ENCODE data around the gene SLIT3. TPM values are rescaled to one million over a fixed set of nuclear protein-coding genes. Genes with fewer than 3 reads are reported as not detected.

The SLIT3 gene
- total and polyA plus RNA-seq, 2 donors from 2014 or later = 14.5 to 54.1 TPM

- Histone ChIP-seq H3K36me3 (ENCODE audit: control insufficient read depth in 2 of 3, insufficient read depth in 3 of 3, low read length in 3 of 3) (no peaks in the 10 kb centered on the region), H3K9ac (ENCODE audit: low read length in 3 of 3) (no peak overlapping the region), H3K9me3 (ENCODE audit: control insufficient read depth in 2 of 3, insufficient read depth in 1 of 3, low read length in 3 of 3) (no peaks in the 10 kb centered on the region), H3K27me3 (ENCODE audit: control insufficient read depth, insufficient read depth, low read length) (no peaks in the 10 kb centered on the region), H3K4me3 (ENCODE audit: low read length in 3 of 3) (no peak overlapping the region), H3K27ac (ENCODE audit: low read depth in 2 of 2, low read length in 2 of 2) (no peak overlapping the region), H3K4me1 (ENCODE audit: control insufficient read depth in 2 of 3, insufficient read depth in 2 of 3, low read depth in 1 of 3, low read length in 3 of 3) (peaks cover 0 to 2% (median 0%) of the 10 kb centered on the region in 3 donors)
- DNase-seq = no peak
- FAIRE-seq = no peak
- no peak for TF ChIP-seq CTCF (IDR thresholded peaks at IDR 0.05; ENCODE audit: borderline replicate concordance, extremely low read depth, insufficient read depth)
- intact Hi-C loops (cut with DNase I) = no loop called here
Measured at GRCh38 chr5:168714046-168714445, 586.9 kb downstream of the SLIT3 start.

DNA sequence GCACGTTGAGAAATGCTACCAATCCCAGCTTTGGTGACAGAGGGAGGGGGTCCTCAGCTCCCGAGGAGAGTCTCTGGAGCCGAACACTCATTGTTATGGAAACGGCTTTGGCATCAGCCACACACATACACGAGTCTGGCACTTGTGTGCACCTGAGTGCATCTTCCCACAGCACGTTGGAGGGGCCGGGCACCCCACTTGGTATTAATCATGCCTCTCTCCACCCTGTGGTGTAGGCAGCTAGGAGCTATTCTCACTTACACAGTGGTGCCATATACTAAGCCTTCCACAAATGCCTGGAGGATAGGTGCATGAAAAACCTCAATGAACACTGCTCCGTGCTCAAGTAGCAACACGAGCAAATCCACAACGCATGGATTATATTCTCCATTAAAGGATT lies 587.9 kb downstream of the SLIT3 start:
- Histone ChIP-seq H3K27ac (ENCODE audit: low read depth in 2 of 2, low read length in 2 of 2) (no peak overlapping the region), H3K36me3 (ENCODE audit: control insufficient read depth in 2 of 3, insufficient read depth in 3 of 3, low read length in 3 of 3) (no peaks in the 10 kb centered on the region), H3K4me3 (ENCODE audit: low read length in 3 of 3) (no peak overlapping the region), H3K27me3 (ENCODE audit: control insufficient read depth, insufficient read depth, low read length) (no peaks in the 10 kb centered on the region), H3K9ac (ENCODE audit: low read length in 3 of 3) (no peak overlapping the region), H3K9me3 (ENCODE audit: control insufficient read depth in 2 of 3, insufficient read depth in 1 of 3, low read length in 3 of 3) (no peaks in the 10 kb centered on the region), H3K4me1 (ENCODE audit: control insufficient read depth in 2 of 3, insufficient read depth in 2 of 3, low read depth in 1 of 3, low read length in 3 of 3) (peaks cover 0 to 2% (median 0%) of the 10 kb centered on the region in 3 donors)
- intact Hi-C loops (cut with DNase I) = no loop called here
- DNase-seq (peak in 2 of 5 donors; percentile 10 to 18), FAIRE-seq (no peak)
- TF ChIP-seq CTCF (IDR thresholded peaks at IDR 0.05; ENCODE audit: borderline replicate concordance, extremely low read depth, insufficient read depth) = no peak

DNA sequence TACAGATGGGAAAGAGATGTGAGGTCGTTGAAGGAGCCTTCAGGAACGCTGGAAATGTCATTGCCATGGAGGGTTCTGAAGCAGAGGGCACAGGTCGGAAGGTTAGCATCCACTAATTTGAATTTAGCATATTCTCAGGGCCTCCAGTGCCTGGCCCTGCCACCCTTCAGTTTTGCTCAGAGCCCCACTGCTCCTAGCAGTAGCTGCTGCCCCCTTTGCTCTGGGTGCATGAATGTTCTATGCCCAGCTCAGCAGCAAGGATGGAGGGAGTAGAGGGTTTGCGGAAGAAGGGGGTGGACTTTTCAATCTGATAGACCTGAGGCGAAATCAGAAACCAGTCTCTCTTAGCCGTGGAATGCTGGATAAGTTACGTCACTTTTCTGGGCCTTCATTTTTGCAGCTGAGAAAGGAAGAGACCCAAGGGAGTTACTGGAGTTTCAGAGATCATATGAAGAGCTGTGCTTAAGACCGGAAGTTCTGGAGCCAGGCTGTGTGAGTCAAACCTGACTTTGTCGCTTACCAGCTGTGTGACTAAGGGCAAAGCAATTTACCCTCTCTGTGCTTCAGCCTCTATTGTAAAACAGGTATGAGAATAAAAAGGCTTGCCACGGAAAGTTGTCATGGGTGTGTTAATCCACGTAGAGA lies 588.5 kb downstream of the SLIT3 start:
- Histone ChIP-seq H3K9ac (ENCODE audit: low read length in 3 of 3) (no peak overlapping the region), H3K4me1 (ENCODE audit: control insufficient read depth in 2 of 3, insufficient read depth in 2 of 3, low read depth in 1 of 3, low read length in 3 of 3) (peaks cover 0 to 2% (median 0%) of the 10 kb centered on the region in 3 donors), H3K36me3 (ENCODE audit: control insufficient read depth in 2 of 3, insufficient read depth in 3 of 3, low read length in 3 of 3) (no peaks in the 10 kb centered on the region), H3K27ac (ENCODE audit: low read depth in 2 of 2, low read length in 2 of 2) (no peak overlapping the region), H3K4me3 (ENCODE audit: low read length in 3 of 3) (no peak overlapping the region), H3K27me3 (ENCODE audit: control insufficient read depth, insufficient read depth, low read length) (no peaks in the 10 kb centered on the region), H3K9me3 (ENCODE audit: control insufficient read depth in 2 of 3, insufficient read depth in 1 of 3, low read length in 3 of 3) (no peaks in the 10 kb centered on the region)
- FAIRE-seq (no peak), DNase-seq (peak in 3 of 5 donors; percentile 21 to 56 (median 32))
- intact Hi-C loops (cut with DNase I) = no loop called here
- TF ChIP-seq CTCF (IDR thresholded peaks at IDR 0.05; ENCODE audit: borderline replicate concordance, extremely low read depth, insufficient read depth) = no peak
